HS-27A (cell line): ENCODE results near the gene KIF14.
"Not testable (repeated sequence)": the region's sequence is repeated elsewhere in the genome, so short reads cannot be mapped to it uniquely, and the experiment has no call there.

ENCODE experiments used
- DNase-seq: peaks from one replicate; pipeline ENCODE4 v3.0.0-alpha.2; 2012; ENCODE audit warnings: low read depth, missing footprints

Gene KIF14

DNA sequence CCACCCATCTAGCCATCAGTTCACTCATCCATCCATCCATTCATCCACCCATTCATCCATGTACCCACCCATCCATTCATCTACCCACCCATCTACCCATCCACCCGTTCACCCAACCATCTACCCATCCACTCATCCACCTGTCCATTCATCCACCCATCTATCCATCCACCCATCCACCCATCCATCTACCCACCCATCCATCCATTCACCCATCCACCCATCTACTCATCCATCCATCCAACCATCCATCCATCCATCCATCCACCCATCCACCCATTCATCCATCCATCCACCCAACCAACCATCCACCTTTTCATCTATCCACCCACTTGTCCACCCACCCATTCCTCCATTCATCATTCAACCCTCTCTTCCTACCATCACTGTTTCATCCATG is 80.3 kb downstream of the KIF14 start:
- DNase-seq: no peak

DNA sequence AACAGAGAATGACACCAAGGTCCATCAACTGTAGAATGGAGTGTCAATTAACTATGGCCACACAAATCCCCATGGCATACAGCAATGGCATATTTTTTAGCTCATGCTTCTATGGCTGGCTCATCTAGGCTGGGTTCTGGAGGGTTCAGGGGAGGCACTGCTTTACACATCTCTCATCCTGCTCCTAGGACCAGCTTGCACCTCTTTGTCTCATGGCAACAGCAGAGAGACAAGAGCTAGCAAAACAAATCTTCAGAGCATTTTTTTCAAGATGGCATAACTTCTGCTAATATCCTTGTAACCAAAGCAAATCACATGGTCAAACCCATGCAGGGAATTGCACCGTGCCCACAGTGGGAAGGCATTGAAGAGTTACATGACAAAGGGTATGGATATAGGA is 82.4 kb downstream of the KIF14 start:
- DNase-seq: no peak

- peak; percentile 7 for DNase-seq
Observed at GRCh38 chr1:200535605-200536004, 84.9 kb downstream of the KIF14 start.

DNA sequence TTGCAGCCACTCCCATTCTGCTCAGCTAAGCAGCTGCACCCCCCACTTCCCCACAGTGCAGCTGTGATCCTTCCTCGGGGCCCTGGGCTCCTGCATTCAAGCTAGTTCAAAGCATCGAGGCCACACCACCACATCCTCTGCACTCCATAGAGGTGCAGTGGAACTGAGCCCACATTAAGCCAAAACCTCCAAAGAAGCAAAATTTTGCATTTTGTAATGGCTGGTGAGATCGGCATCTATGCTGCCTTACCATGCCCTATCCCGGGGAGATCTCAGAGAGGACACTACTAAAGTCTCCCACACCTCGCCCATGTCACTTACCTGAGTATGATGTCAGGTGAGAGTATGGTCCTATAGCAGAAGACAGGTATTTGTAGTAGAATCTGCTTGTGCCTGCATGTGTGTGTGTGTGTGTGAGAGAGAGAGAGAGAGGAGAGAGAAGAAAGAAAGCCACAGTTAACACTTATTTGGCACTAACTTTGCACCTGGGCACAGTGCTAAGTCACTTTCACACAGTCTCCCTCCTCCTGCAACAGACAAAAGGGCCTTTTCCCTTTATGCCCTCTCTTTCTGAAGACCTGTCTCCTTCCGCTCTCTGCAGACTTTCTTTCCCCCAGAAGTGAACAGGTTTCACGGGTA is 89.8 kb downstream of the KIF14 start:
- no peak for DNase-seq

- DNase-seq: no peak
Observed at GRCh38 chr1:200528858-200529606, 91.5 kb downstream of the KIF14 start.

DNA sequence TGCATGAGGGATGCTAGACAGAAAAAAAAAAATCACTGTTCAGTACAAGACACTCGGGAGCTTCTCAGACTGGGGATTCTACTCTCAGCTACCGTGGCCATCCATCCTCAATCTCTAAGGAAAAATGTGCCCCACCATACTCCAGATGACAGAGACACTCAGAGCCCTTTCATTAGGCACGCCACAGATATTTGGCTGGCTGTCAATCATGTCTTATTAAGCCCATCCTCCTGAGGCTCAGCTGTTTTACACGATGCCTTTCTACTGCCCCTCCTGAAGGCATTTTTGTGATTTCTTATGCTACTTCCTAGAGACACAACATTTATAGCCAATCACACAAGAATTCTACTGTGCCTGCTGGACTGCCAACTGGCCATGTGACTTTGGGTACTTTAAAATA is 92.9 kb downstream of the KIF14 start:
- no peak for DNase-seq

GRCh38 chr1:200526709-200527612 is 93.6 kb downstream of the KIF14 start:
- no peak for DNase-seq

- DNase-seq: no peak
Observed at GRCh38 chr1:200525090-200525987, 95.2 kb downstream of the KIF14 start.

GRCh38 chr1:200524551-200524950 is 96.0 kb downstream of the KIF14 start:
- not testable (repeated sequence) for DNase-seq

DNA sequence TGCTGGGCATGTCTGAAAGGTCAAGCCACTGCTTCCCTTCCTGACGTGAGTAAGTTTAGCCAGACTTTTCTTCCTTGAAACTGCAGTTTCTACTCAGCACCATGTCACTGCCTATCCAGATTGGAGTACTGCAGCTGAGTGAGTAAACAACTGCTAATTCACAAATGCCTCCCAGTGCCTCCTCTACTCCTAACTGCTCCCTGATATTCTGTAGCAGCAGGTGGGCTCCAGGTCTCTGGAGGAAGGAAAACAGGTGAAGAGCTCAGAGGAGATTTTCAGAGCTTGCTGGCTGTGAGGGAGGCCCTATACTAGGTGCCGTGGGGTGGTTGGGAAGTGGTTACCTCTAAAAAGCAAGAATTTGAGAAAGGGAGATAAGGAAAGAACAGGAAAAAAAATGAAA is 96.5 kb downstream of the KIF14 start:
- DNase-seq: no peak

- no peak for DNase-seq
Observed at GRCh38 chr1:200520735-200521134, 99.8 kb downstream of the KIF14 start.

DNA sequence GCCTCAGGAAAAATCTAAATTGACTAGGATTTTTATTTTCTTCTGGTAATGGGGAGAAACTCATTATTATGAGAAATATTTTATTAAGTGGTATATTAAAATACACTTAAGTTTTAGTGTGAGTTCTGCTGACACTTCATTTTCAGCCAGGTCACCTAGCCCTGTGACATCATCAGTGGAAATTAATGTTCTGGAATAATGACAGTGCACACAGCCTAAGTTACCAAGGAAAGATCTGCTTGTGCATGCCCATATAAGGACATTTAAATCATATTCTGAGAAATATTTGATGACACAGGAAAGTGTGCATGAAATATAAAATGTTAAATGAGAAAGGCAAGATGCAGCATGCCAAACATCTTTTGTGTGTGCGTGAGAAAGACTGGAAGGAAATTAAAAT is 102.0 kb downstream of the KIF14 start:
- no peak for DNase-seq

- no peak for DNase-seq
Observed at GRCh38 chr1:200512191-200512590, 108.4 kb downstream of the KIF14 start.

DNA sequence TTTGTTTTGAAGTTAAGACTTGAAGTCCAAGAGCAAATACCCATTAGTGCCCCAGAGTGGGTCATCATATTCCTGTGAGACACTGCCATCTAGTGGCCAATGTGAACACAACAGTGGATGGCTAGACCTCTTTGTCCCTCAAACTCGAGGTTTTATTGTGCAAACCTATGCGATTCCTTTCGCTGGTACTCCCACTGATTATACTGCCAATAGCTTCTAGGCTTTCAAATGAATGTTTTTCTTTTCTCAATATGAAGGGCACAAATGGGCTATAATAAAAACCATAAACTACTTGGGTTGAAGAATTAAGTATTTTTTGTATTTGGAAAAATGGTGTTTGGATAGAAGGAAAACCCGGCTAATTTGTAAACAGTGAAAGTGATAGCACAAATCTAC is 110.3 kb downstream of the KIF14 start:
- peak; percentile 41 for DNase-seq

GRCh38 chr1:200506471-200506870 is 114.1 kb downstream of the KIF14 start:
- no peak for DNase-seq

DNA sequence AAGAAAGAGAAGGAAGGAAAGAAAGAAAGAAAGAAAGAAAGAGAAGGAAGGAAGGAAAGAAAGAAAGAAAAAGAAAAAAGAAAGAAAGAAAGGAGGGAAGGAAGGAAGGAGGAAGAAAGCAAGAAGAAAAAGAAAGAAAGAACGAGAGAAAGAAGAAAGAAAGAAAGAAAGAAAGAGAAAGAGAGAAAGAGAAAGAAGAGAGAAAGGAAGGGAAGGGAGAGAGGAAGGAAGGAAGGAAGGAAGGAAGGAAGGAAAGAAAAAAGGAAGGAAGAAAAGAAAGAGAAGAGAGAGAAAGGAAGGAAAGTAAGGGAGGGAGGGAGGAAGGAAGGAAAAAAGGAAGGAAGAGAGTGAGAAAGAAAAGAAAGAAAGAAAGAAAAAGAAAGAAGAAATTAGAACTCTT is 115.3 kb downstream of the KIF14 start:
- DNase-seq: no peak
